DMS153 (cell line): ENCODE results near the gene FAM181A.

Experiments
- DNase-seq: peaks from one replicate; lab custom pipeline; 2025; lab: John Stamatoyannopoulos, UW

Gene FAM181A

GRCh38 chr14:93978735-93979134, 51.6 kb downstream of the FAM181A start:
- DNase-seq = no peak
